Right lobe of liver (tissue), 6 donors: ENCODE results near the gene DAZAP1. TPM values are rescaled to one million over a fixed set of nuclear protein-coding genes. Genes with fewer than 3 reads are reported as not detected.
A peak's percentile ranks its signal among the peaks of the same experiment; 100 is the strongest.

Experiments
- ATAC-seq, 4 donors: fragments of 200-7000 bp; cut with Tn5 transposase; one replicate each; pipeline ENCODE4 v1.9.1; 2020; ENCODE audit warnings: mild to moderate bottlenecking in 4 of 4, moderate library complexity in 4 of 4
- DNase-seq, 3 donors: peaks; one replicate each; pipeline ENCODE4 v3.0.0-alpha.2; 2020
- H3K27ac ChIP-seq, 3 donors: fragments of 200-600 bp; one replicate each; pipeline ENCODE4 v1.8.0; 2022
- H3K27me3 ChIP-seq, 2 donors: fragments of 200-600 bp; one replicate each; pipeline ENCODE4 v1.8.0; 2022
- H3K36me3 ChIP-seq, 4 donors: fragments of 200-600 bp; sonication (generic) in 1 of 4; one replicate each; pipeline versions ENCODE4 v1.5.1 to v1.8.0; 2017 to 2022; ENCODE audit warnings: control low read depth in 1 of 4
- H3K4me1 ChIP-seq, 4 donors: fragments of 200-600 bp; sonication (generic) in 1 of 4; one replicate each; pipeline versions ENCODE4 v1.5.1 to v1.8.0; 2017 to 2022; ENCODE audit warnings: control low read depth in 1 of 4
- H3K4me3 ChIP-seq, 3 donors: fragments of 200-600 bp; one replicate each; pipeline ENCODE4 v1.8.0; 2022
- H3K9me3 ChIP-seq, 4 donors: fragments of 200-600 bp; sonication (generic) in 1 of 4; one replicate each; pipeline versions ENCODE4 v1.5.1 to v1.8.0; 2017 to 2022; ENCODE audit warnings: control low read depth in 1 of 4
- POLR2A ChIP-seq: fragments of 450-650 bp; IDR thresholded peaks from one replicate; pipeline ENCODE4 v1.6.1; 2017; ENCODE audit warnings: antibody characterized with exemption, mild to moderate bottlenecking
- WGBS: methylation state at CpG from one replicate; pipeline ENCODE4 v1.1.6; 2018; ENCODE audit warnings: low coverage, low lambda C conversion rate; ENCODE audit not compliant: insufficient coverage; ENCODE audit errors: missing lambda C conversion rate; 5-methylcytosine and 5-hydroxymethylcytosine counted together
- intact Hi-C, 2 donors: fragments of 100-400 bp; cut with DNase I; formaldehyde crosslinking; loops; one replicate each; pipeline versions ENCODE4 v1.11.2 to v1.14.1; 2022
- total RNA-seq, 6 experiments: library from RNA; depleted of rRNA in 2 of 6; stranded (reverse); fragments of >200 nt in 2 of 6; fragmentation: NEBNext Ultra II Directional in 3 of 6; extraction: Animal tissue kit (Norgen Biotek cat#: 25700) in 3 of 6; gene quantifications; one replicate each; pipeline versions ENCODE4 v1.1.0 to v1.2.4, GENCODE V29; 2016 to 2023
- TF ChIP-seq, protein P1 (sequence below), 4 donors: fragments of 200-600 bp in 3 of 4; fragments of 450-650 bp in 1 of 4; IDR thresholded peaks; one replicate each; pipeline versions ENCODE4 v1.5.1 to v1.8.0; 2016 to 2022; ENCODE audit warnings: antibody characterized with exemption in 4 of 4, mild to moderate bottlenecking in 2 of 4
- donor health status: DM: no; HTN: yes; CAD: no.
- donor health status: DM: no; HTN: no; CAD: no.
- donor health status: DM: no; HTN: no; CAD: no.
- donor health status: DM: no; HTN: yes; CAD: no.
- donor health status: DM: no; HTN: yes; CAD: no.

The DAZAP1 gene
- total RNA-seq, 6 experiments from 2014 or later, result 22.3 to 50.9 (median 42.2) TPM

DNA sequence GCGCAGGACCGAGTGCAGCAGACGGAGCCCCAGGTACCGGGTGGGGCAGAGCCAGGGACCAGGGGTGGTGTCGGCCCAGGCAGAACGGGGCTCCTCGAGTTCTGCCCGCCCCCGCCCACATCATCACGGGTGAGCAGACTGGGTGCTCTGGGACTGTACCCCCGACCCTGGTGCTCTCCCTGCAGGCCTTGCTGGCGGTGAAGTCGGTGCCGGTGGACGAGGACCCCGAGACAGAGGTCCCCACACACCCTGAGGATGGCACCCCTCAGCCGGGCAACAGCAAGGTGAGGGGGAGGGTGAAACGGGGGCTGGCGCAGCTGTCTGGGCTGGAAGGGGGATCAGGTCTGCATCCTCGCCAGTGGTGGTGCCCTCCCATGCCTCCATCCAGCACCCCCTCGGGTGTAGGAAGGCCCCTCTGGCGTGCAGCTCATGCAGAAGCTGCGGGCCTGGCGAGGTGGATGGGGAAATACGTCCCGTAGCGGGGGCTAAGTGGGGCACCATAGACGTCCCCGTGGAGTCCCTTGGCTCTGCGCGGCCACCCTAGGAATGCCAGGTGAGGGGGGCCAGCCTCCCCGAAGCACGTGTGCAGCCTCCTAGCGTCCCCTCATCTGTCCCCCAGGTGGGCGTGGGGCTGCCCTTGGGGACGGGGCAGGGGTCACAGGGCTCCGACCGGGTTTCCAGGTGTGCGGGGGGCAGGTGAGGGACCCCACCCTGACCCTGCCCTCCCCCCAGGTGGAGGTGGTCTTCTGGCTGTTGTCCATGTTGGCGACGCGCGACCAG lies 48.9 kb downstream of the DAZAP1 start:
- Histone ChIP-seq H3K4me3 (no peak overlapping the region), H3K4me1 (no peaks in the 10 kb centered on the region), H3K9me3 (no peaks in the 10 kb centered on the region), H3K36me3 (no peaks in the 10 kb centered on the region), H3K27me3 (peaks cover 0 to 21% of the 10 kb centered on the region in 2 donors), H3K27ac (no peak overlapping the region)
- TF ChIP-seq, protein P1, sequence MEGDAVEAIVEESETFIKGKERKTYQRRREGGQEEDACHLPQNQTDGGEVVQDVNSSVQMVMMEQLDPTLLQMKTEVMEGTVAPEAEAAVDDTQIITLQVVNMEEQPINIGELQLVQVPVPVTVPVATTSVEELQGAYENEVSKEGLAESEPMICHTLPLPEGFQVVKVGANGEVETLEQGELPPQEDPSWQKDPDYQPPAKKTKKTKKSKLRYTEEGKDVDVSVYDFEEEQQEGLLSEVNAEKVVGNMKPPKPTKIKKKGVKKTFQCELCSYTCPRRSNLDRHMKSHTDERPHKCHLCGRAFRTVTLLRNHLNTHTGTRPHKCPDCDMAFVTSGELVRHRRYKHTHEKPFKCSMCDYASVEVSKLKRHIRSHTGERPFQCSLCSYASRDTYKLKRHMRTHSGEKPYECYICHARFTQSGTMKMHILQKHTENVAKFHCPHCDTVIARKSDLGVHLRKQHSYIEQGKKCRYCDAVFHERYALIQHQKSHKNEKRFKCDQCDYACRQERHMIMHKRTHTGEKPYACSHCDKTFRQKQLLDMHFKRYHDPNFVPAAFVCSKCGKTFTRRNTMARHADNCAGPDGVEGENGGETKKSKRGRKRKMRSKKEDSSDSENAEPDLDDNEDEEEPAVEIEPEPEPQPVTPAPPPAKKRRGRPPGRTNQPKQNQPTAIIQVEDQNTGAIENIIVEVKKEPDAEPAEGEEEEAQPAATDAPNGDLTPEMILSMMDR (IDR thresholded peaks at IDR 0.05), result no peak
- TF ChIP-seq POLR2A, result no peak
- WGBS, result no CpG with 5 or more reads among the region's 43 CpGs
- intact Hi-C loops, result loop anchor here in 1 of 2 donors (10.0 kb wide), 1 partner anchor 58 kb away; the partner anchor contains the start of gene ADAMTSL5
- ATAC-seq, result no peak
- no peak for DNase-seq

DNA sequence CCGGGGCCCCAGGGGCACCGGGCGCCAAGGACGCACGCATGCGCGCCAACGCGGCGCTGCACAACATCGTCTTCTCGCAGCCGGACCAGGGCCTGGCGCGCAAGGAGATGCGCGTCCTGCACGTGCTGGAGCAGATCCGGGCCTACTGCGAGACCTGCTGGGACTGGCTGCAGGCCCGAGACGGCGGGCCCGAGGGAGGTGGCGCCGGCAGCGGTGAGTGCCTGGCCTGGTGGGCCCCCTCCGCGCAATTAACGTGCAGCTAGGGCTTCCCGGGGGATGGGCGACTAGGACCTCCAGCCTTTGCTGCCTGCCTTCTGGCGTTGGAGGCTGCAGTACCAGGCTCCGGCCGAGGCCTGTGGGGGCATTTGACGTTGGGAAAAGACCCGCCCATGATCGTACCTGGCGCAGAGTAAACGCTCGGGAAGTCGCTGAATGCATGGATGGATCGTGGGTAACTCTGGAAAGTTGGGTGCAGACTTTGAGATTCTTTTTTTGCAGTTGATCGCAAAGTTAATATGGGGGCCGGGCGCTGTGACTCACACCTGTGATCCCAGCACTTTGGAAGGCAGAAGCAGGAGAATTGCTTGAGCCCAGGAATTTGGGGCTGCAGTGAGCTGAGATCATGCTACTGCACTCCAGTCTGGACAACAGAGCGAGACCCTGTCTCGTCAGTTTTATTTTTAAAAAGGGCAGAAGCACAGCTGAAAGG lies 49.8 kb downstream of the DAZAP1 start:
- peak in 1 of 4 donors; percentile 6 for ATAC-seq
- Histone ChIP-seq H3K36me3 (no peaks in the 10 kb centered on the region), H3K4me1 (no peaks in the 10 kb centered on the region), H3K27ac (no peak overlapping the region), H3K9me3 (no peaks in the 10 kb centered on the region), H3K27me3 (peaks cover 0 to 18% of the 10 kb centered on the region in 2 donors), H3K4me3 (no peak overlapping the region)
- WGBS, result 18% methylated on average over 14 of the region's 48 CpGs
- no peak for DNase-seq
- no peak for TF ChIP-seq POLR2A
- TF ChIP-seq, protein P1 (IDR thresholded peaks at IDR 0.05), result no peak
- intact Hi-C loops, result loop anchor here in 1 of 2 donors (10.0 kb wide), 1 partner anchor 58 kb away; the partner anchor contains the start of gene ADAMTSL5

DNA sequence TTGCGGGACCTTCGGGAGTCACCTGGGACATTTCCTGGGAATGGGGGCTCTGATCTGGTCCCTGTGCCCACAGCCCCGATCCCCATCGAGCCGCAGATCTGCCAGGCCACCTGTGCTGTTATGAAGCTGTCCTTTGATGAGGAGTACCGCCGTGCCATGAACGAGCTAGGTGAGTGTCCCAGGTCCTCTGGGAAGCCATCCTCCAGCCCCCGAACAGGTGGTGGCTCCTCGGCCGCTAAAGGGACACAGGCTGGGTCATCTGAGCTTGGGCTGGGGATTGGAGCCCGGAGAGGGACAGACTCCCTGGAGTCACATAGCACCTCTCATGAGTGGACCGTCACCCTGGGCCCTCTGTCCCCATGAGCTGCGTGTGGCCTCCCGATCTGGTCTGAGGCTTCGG lies 50.5 kb downstream of the DAZAP1 start:
- DNase-seq, result no peak
- intact Hi-C loops, result loop anchor here in 1 of 2 donors (10.0 kb wide), 1 partner anchor 57 kb away; the partner anchor contains the start of gene ADAMTSL5
- H3K9me3 ChIP-seq, result no peaks in the 10 kb centered on the region
- no peak overlapping the region for H3K4me3 ChIP-seq
- no peaks in the 10 kb centered on the region for H3K36me3 ChIP-seq
- no peak for ATAC-seq
- H3K4me1 ChIP-seq, result no peaks in the 10 kb centered on the region
- peaks cover 0 to 18% of the 10 kb centered on the region in 2 donors for H3K27me3 ChIP-seq
- no peak overlapping the region for H3K27ac ChIP-seq
- TF ChIP-seq POLR2A, result no peak
- TF ChIP-seq, protein P1 (IDR thresholded peaks at IDR 0.05), result no peak
- WGBS, result 89% methylated on average over 3 of the region's 16 CpGs

DNA sequence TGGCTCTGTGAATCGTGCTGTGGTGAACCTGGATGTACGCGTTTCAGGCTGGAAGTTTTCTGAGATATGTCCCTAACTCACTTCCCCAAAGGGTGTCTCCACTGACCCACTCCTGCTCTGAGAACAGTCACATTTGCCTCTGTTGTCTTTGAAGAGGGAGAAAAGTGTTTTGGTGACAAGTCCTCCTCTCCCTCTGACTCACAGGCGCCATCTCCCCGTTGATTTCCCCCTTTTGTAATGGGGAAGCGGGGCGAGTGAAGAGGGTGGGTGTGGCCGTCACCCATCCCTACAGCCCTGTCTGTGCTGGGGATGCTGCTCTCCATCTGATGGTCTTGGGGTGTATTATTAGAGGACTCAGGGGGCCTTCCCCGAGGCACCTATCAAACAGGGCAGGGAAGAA lies 52.1 kb downstream of the DAZAP1 start:
- DNase-seq (no peak), ATAC-seq (no peak)
- peaks cover 0 to 12% of the 10 kb centered on the region in 2 donors for H3K27me3 ChIP-seq
- WGBS, result 65% methylated on average over 6 of the region's 9 CpGs
- no peaks in the 10 kb centered on the region for H3K36me3 ChIP-seq
- intact Hi-C loops, result loop anchor here in 1 of 2 donors (10.0 kb wide), 1 partner anchor 55 kb away; the partner anchor contains the start of gene ADAMTSL5
- no peaks in the 10 kb centered on the region for H3K9me3 ChIP-seq
- no peaks in the 10 kb centered on the region for H3K4me1 ChIP-seq
- TF ChIP-seq, protein P1 (IDR thresholded peaks at IDR 0.05), result no peak
- no peak for TF ChIP-seq POLR2A
- no peak overlapping the region for H3K27ac ChIP-seq
- H3K4me3 ChIP-seq, result no peak overlapping the region
